DND-41 (cell line): ENCODE measurements around the gene PNLDC1.

Experiments used
- EZH2 ChIP-seq: IDR thresholded peaks from 3 replicates; pipeline ENCODE4 v1.6.1; 2012; ENCODE audit warnings: borderline replicate concordance, low read depth, mild to moderate bottlenecking, moderate library complexity, low read length, inconsistent platforms; ENCODE audit not compliant: severe bottlenecking
- TF ChIP-seq, protein P1 (sequence below): IDR thresholded peaks from 2 replicates; pipeline ENCODE4 v1.5.1; 2012; ENCODE audit warnings: borderline replicate concordance, low read length, moderate library complexity, mild to moderate bottlenecking; ENCODE audit not compliant: poor library complexity, severe bottlenecking; ENCODE audit errors: extremely low read depth

- TF ChIP-seq, protein P1, sequence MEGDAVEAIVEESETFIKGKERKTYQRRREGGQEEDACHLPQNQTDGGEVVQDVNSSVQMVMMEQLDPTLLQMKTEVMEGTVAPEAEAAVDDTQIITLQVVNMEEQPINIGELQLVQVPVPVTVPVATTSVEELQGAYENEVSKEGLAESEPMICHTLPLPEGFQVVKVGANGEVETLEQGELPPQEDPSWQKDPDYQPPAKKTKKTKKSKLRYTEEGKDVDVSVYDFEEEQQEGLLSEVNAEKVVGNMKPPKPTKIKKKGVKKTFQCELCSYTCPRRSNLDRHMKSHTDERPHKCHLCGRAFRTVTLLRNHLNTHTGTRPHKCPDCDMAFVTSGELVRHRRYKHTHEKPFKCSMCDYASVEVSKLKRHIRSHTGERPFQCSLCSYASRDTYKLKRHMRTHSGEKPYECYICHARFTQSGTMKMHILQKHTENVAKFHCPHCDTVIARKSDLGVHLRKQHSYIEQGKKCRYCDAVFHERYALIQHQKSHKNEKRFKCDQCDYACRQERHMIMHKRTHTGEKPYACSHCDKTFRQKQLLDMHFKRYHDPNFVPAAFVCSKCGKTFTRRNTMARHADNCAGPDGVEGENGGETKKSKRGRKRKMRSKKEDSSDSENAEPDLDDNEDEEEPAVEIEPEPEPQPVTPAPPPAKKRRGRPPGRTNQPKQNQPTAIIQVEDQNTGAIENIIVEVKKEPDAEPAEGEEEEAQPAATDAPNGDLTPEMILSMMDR: no peak
- TF ChIP-seq EZH2: no peak
These were observed 38.1 kb downstream of the PNLDC1 start for GRCh38 chr6:159838020-159838744.
